ENCODE measurements around the gene PLD1.

Gene PLD1

GRCh38 chr3:171687581-171687980, 122.7 kb downstream of the PLD1 start:
- DNase-seq (ENCODE audit: extremely low read depth, insufficient read length), result no peak
- no peaks in the 10 kb centered on the region for H3K36me3 ChIP-seq (ENCODE audit: control insufficient read depth, insufficient read depth, low read length)
- no peaks in the 10 kb centered on the region for H3K27me3 ChIP-seq (replicated peaks; ENCODE audit: control insufficient read depth, insufficient read depth, low read length)
- TF ChIP-seq CTCF (IDR thresholded peaks at IDR 0.05; ENCODE audit: insufficient read depth, low read length, poor library complexity, severe bottlenecking), result no peak
- H3K4me3 ChIP-seq (replicated peaks; ENCODE audit: low read depth, low read length), result no peak overlapping the region

- Histone ChIP-seq H3K4me3 (replicated peaks; ENCODE audit: low read depth, low read length) (no peak overlapping the region), H3K27me3 (replicated peaks; ENCODE audit: control insufficient read depth, insufficient read depth, low read length) (no peaks in the 10 kb centered on the region), H3K36me3 (ENCODE audit: control insufficient read depth, insufficient read depth, low read length) (no peaks in the 10 kb centered on the region)
- TF ChIP-seq CTCF (IDR thresholded peaks at IDR 0.05; ENCODE audit: insufficient read depth, low read length, poor library complexity, severe bottlenecking), result no peak
- DNase-seq (ENCODE audit: extremely low read depth, insufficient read length), result no peak
Observed at GRCh38 chr3:171687064-171687463, 123.2 kb downstream of the PLD1 start.

- no peak for DNase-seq (ENCODE audit: extremely low read depth, insufficient read length)
- no peak for TF ChIP-seq CTCF (IDR thresholded peaks at IDR 0.05; ENCODE audit: insufficient read depth, low read length, poor library complexity, severe bottlenecking)
- H3K27me3 ChIP-seq (replicated peaks; ENCODE audit: control insufficient read depth, insufficient read depth, low read length), result no peaks in the 10 kb centered on the region
- no peaks in the 10 kb centered on the region for H3K36me3 ChIP-seq (ENCODE audit: control insufficient read depth, insufficient read depth, low read length)
- no peak overlapping the region for H3K4me3 ChIP-seq (replicated peaks; ENCODE audit: low read depth, low read length)
Observed at GRCh38 chr3:171685116-171685895, 125.0 kb downstream of the PLD1 start.

- no peak overlapping the region for H3K4me3 ChIP-seq (replicated peaks; ENCODE audit: low read depth, low read length)
- no peak for TF ChIP-seq CTCF (IDR thresholded peaks at IDR 0.05; ENCODE audit: insufficient read depth, low read length, poor library complexity, severe bottlenecking)
- no peak for DNase-seq (ENCODE audit: extremely low read depth, insufficient read length)
- no peaks in the 10 kb centered on the region for H3K36me3 ChIP-seq (ENCODE audit: control insufficient read depth, insufficient read depth, low read length)
- H3K27me3 ChIP-seq (replicated peaks; ENCODE audit: control insufficient read depth, insufficient read depth, low read length), result no peaks in the 10 kb centered on the region
Observed at GRCh38 chr3:171684221-171684620, 126.1 kb downstream of the PLD1 start.

- Histone ChIP-seq H3K4me3 (replicated peaks; ENCODE audit: low read depth, low read length) (no peak overlapping the region), H3K36me3 (ENCODE audit: control insufficient read depth, insufficient read depth, low read length) (no peaks in the 10 kb centered on the region), H3K27me3 (replicated peaks; ENCODE audit: control insufficient read depth, insufficient read depth, low read length) (no peaks in the 10 kb centered on the region)
- no peak for DNase-seq (ENCODE audit: extremely low read depth, insufficient read length)
- TF ChIP-seq CTCF (IDR thresholded peaks at IDR 0.05; ENCODE audit: insufficient read depth, low read length, poor library complexity, severe bottlenecking), result no peak
Observed at GRCh38 chr3:171682743-171683142, 127.5 kb downstream of the PLD1 start.

All from GM06990 (cell line).